Nephron progenitor cell (in vitro differentiated cells): Measurements from ENCODE around the gene TMF1.
A peak's percentile ranks its signal among the peaks of the same experiment; 100 is the strongest.

Experiments
- DNase-seq: peaks from one replicate; pipeline ENCODE4 v3.0.0; 2021
- H3K27ac Mint-ChIP-seq: 2 replicates; pipeline ENCODE4 v1.8.0; 2021; ENCODE audit warnings: mild to moderate bottlenecking, moderate library complexity, mixed read lengths
- H3K27me3 Mint-ChIP-seq: 2 replicates; pipeline ENCODE4 v1.8.0; 2021; ENCODE audit warnings: mild to moderate bottlenecking, low read depth, mixed read lengths; ENCODE audit not compliant: poor library complexity
- H3K36me3 Mint-ChIP-seq: 2 replicates; pipeline ENCODE4 v1.8.0; 2021; ENCODE audit warnings: low read depth, mixed read lengths
- H3K4me1 Mint-ChIP-seq: 2 replicates; pipeline ENCODE4 v1.8.0; 2021; ENCODE audit warnings: mixed read lengths
- H3K4me3 Mint-ChIP-seq: 2 replicates; pipeline ENCODE4 v1.8.0; 2021; ENCODE audit warnings: mild to moderate bottlenecking, moderate library complexity, mixed read lengths
- H3K9me3 Mint-ChIP-seq: 2 replicates; pipeline ENCODE4 v1.8.0; 2021; ENCODE audit warnings: mild to moderate bottlenecking, moderate library complexity, mixed read lengths
- TF ChIP-seq, protein P1 (sequence below): fragments of 200-600 bp; sonication (generic); IDR thresholded peaks from 2 replicates; pipeline ENCODE4 v1.5.0; 2021; ENCODE audit warnings: antibody characterized with exemption

The TMF1 gene

GRCh38 chr3:68986496-68987208 lies 65.5 kb downstream of the TMF1 start:
- Mint-ChIP-seq H3K4me1 (no peaks in the 10 kb centered on the region), H3K9me3 (peaks cover 5% of the 10 kb centered on the region), H3K4me3 (no peak overlapping the region), H3K36me3 (peaks cover 67% of the 10 kb centered on the region), H3K27me3 (no peaks in the 10 kb centered on the region), H3K27ac (peak overlapping the region; percentile 10)
- no peak for DNase-seq
- TF ChIP-seq, protein P1, sequence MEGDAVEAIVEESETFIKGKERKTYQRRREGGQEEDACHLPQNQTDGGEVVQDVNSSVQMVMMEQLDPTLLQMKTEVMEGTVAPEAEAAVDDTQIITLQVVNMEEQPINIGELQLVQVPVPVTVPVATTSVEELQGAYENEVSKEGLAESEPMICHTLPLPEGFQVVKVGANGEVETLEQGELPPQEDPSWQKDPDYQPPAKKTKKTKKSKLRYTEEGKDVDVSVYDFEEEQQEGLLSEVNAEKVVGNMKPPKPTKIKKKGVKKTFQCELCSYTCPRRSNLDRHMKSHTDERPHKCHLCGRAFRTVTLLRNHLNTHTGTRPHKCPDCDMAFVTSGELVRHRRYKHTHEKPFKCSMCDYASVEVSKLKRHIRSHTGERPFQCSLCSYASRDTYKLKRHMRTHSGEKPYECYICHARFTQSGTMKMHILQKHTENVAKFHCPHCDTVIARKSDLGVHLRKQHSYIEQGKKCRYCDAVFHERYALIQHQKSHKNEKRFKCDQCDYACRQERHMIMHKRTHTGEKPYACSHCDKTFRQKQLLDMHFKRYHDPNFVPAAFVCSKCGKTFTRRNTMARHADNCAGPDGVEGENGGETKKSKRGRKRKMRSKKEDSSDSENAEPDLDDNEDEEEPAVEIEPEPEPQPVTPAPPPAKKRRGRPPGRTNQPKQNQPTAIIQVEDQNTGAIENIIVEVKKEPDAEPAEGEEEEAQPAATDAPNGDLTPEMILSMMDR: no peak

DNA sequence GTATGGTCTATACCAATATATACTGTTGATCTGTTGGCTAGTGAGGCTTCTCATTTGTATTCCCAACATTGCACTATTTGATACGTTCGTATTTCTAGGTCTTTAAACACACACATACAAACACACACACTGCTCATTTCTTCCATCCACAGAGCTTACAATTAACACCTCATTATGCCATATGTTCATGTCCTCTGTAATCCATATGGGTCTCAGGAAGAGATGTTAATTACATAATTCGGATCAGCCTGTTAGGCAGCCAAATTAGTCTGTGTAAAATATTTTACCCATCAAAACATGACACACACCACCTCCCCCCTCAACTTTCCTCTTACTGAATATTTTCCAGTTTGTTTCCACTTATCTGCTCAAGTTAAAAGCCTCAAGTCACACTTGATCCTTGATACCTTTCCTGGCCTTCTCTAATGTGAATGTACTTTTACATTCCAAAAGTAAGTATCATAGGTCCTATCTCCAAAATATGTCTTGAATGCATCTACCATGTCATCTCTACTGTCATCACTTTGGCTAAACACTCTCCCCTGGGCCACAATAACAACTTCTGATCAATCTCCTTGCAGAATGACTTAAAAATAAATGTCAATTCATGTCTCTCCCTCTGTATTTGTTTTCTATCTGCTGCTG lies 66.9 kb downstream of the TMF1 start:
- TF ChIP-seq, protein P1: no peak
- DNase-seq: no peak
- peak overlapping the region; percentile 60 for H3K27ac Mint-ChIP-seq
- H3K36me3 Mint-ChIP-seq: peaks cover 59% of the 10 kb centered on the region
- no peaks in the 10 kb centered on the region for H3K9me3 Mint-ChIP-seq
- H3K27me3 Mint-ChIP-seq: no peaks in the 10 kb centered on the region
- H3K4me3 Mint-ChIP-seq: no peak overlapping the region
- no peaks in the 10 kb centered on the region for H3K4me1 Mint-ChIP-seq

DNA sequence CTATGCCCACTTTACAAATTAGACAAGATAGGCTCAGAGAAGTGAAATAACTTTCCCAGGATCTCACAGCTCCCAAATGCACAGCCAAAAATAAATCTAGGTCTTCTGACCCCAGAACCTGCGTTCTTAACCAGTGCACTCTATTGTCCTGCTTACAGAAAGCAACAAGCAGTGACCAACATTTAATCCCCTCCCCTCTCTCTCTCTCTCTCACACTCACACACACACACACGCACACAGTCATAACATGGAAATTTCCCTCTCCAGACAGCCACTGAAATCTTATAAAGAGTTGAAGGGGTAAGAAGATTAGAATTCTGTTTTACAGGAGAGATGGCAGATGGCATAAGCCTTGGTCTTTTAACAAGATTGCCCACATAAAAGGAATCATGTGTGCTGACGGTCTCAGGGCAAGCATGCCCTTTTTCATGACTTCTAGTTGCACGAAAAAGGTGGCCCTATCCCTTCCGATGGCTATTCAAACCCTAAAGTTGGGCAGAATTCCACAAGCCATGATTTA lies 68.1 kb downstream of the TMF1 start:
- Mint-ChIP-seq H3K27me3 (no peaks in the 10 kb centered on the region), H3K27ac (no peak overlapping the region), H3K9me3 (no peaks in the 10 kb centered on the region), H3K4me1 (no peaks in the 10 kb centered on the region), H3K4me3 (no peak overlapping the region), H3K36me3 (peaks cover 57% of the 10 kb centered on the region)
- DNase-seq: no peak
- TF ChIP-seq, protein P1: no peak

DNA sequence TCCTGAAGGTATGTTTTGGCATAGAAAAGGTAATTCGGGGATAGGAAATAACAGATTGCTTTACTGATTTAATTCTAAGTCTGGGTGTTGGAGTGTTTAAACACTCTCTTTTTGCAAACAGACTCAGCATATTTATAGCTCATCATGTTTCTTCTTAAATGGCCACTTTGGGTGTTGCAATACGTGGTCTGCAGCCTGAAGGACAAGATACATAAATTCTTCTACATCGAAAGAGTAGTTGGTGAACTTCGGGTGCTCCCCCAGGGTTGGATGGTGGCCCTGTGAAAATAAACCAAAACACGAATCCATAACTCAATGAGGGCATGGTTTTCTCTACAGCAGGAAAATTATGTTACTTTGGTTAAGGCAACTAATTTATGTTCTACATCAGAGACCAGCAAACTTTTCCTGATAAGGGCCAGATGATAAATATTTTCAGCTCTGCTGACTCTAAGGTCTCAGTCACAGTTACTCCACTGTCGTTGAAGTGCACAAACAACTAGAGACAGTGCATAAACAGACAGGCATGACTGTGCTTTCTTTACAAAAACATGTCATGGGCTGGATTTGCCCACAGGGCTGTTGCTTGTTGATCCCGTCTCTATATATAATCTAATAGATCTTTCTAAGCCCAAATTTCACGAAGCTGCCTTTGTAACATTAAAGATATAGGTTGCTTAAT lies 74.5 kb downstream of the TMF1 start:
- H3K36me3 Mint-ChIP-seq: peaks cover 45% of the 10 kb centered on the region
- no peaks in the 10 kb centered on the region for H3K9me3 Mint-ChIP-seq
- H3K27me3 Mint-ChIP-seq: no peaks in the 10 kb centered on the region
- peaks cover 6% of the 10 kb centered on the region for H3K4me1 Mint-ChIP-seq
- H3K27ac Mint-ChIP-seq: no peak overlapping the region
- no peak for DNase-seq
- TF ChIP-seq, protein P1: no peak
- no peak overlapping the region for H3K4me3 Mint-ChIP-seq

DNA sequence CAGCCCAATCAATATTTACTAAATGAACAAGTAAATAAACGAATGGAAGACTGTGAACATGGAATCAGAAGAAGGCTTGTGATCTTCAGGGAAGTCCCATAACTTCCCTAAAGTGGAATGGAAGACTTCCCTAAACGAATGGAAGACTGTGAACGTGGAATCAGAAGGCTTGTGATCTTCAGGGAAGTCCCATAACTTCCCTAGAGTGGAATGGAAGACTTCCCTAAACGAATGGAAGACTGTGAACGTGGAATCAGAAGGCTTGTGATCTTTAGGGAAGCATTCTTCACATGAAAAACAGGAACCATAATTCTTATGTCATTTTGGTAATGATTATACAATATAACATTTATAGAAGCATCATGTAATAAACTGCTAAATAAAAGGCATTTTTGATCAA lies 77.4 kb downstream of the TMF1 start:
- Mint-ChIP-seq H3K27me3 (no peaks in the 10 kb centered on the region), H3K36me3 (peaks cover 36% of the 10 kb centered on the region), H3K9me3 (no peaks in the 10 kb centered on the region), H3K27ac (no peak overlapping the region), H3K4me3 (no peak overlapping the region), H3K4me1 (peaks cover 12% of the 10 kb centered on the region)
- DNase-seq: no peak
- TF ChIP-seq, protein P1: no peak
